GM18907 (cell line): ENCODE data around the gene SDF4.

Experiments used
- ATAC-seq: cut with Tn5 transposase; IDR thresholded peaks from one replicate; pipeline ENCODE4 v1.9.1; 2021; ENCODE audit warnings: mild to moderate bottlenecking, moderate library complexity; ENCODE audit not compliant: unreplicated experiment

The SDF4 gene

GRCh38 chr1:1168451-1169411, 63.1 kb downstream of the SDF4 start:
- ATAC-seq = no peak

GRCh38 chr1:1167841-1168450, 63.9 kb downstream of the SDF4 start:
- no peak for ATAC-seq

DNA sequence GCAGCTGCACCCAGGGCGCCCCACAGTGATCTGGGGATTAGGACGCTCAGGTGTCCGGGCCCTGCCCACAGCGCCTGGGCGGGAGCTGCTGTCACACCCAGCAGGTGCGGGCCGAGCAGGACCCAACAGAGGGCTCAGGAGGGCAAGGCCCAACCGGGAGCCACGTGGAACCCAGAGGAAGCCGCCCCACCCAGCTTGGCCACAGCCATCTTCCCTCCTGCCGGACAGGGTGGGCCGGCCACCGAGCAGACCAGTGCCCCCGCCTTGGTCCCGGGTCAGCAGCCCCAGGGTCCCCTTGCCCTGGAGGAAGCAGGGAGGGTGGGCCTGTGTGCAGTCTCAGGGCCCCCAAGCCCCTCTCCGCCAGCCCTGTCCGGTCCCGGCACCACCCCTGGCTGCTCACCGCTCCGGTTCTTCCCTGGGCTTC, 64.4 kb downstream of the SDF4 start:
- no peak for ATAC-seq
